HUES48 (cell line): ENCODE measurements around the gene BMAL1.

Experiments used
- H3K27ac ChIP-seq: one replicate; pipeline ENCODE4 v1.7.0; 2013; ENCODE audit warnings: low read depth, low read length, inconsistent platforms
- H3K27me3 ChIP-seq: 2 replicates; pipeline ENCODE4 v1.6.1; 2013; ENCODE audit warnings: mild to moderate bottlenecking, low read length; ENCODE audit not compliant: control insufficient read depth, insufficient read depth
- H3K36me3 ChIP-seq: 2 replicates; pipeline ENCODE4 v1.6.1; 2013; ENCODE audit warnings: low read length; ENCODE audit not compliant: control insufficient read depth, insufficient read depth
- H3K4me1 ChIP-seq: 2 replicates; pipeline ENCODE4 v1.6.1; 2013; ENCODE audit warnings: mild to moderate bottlenecking, low read length; ENCODE audit not compliant: control insufficient read depth, insufficient read depth
- H3K4me3 ChIP-seq: 2 replicates; pipeline ENCODE4 v1.5.1; 2013; ENCODE audit warnings: mild to moderate bottlenecking, low read depth, low read length
- H3K9ac ChIP-seq: 2 replicates; pipeline ENCODE4 v1.6.1; 2013; ENCODE audit warnings: mild to moderate bottlenecking, low read depth, low read length, moderate library complexity
- H3K9me3 ChIP-seq: 2 replicates; pipeline ENCODE4 v1.6.1; 2013; ENCODE audit warnings: low read length; ENCODE audit not compliant: control insufficient read depth, insufficient read depth

BMAL1 gene

DNA sequence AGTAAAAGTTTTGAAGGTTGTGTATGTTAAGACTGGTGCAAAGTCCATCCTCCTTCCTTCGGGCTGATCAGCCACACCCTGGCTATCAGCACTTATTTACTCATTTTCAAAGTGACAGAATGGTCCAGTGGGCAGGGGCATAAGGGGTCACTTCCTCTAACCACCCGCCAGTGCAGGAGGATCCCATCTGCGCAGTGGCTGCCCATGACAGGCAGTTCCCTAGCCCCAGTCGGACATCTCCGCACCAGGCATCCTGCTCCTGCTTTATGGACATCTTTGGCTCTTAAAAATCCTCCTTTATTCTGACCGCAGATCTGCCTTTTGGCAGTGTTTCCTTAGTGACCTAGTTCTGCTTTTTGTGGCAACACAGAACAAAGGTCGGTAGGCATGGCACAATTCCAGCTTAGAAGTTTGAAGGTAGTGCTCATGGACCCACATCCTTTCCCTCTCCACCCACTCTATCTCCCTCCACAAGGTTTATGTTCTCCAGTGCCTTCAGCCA, 55.9 kb downstream of the BMAL1 start:
- Histone ChIP-seq H3K9me3 (no peaks in the 10 kb centered on the region), H3K27ac (no peak overlapping the region), H3K9ac (no peak overlapping the region), H3K4me3 (no peak overlapping the region), H3K4me1 (0 out of 2 replicates have a peak, but pooled peaks cover 2% of the 10 kb centered on the region), H3K36me3 (no peaks in the 10 kb centered on the region), H3K27me3 (no peaks in the 10 kb centered on the region)

DNA sequence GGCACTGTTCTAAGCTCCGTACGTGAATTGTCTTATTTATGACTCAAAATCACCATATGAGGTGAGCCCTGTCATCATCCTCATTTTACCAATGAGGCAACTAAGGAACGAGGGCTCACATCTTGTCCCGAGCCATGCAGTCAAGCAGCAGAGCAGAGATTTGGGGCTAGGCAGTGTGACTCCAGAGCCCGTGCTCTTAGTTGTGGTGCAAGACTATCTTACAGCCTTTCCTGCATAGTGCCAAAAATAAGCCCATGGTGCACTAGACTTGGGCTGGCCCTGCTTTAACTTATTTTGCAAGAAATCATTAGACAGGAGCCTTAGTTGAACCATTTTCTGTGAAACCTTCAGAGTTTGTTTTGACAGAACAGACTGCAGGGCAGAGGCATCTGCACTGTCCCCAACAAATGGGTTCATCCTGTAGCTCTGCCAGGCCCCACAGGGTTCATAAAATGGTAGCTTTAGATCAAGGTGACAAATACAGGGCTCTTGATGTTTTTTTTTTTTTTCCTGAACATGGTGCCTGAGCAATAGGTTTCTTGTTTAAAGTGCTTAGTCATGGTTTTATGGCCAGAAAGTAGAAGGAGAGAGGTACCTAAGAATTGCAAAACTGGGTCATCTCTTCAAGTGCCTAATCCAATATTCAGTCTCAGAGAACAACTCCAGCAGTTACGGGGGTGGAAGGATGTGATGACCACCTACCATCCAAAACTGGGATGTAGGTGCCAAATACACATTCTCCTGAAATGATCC, 56.6 kb downstream of the BMAL1 start:
- H3K27ac ChIP-seq = no peak overlapping the region
- H3K27me3 ChIP-seq = no peaks in the 10 kb centered on the region
- H3K4me1 ChIP-seq = 0 out of 2 replicates have a peak, but pooled peaks cover 2% of the 10 kb centered on the region

GRCh38 chr11:13335319-13335718, 57.7 kb downstream of the BMAL1 start:
- H3K27ac ChIP-seq = no peak overlapping the region
- no peak overlapping the region for H3K9ac ChIP-seq
- H3K4me1 ChIP-seq = 0 out of 2 replicates have a peak, but pooled peaks cover 2% of the 10 kb centered on the region
- H3K36me3 ChIP-seq = no peaks in the 10 kb centered on the region
- H3K9me3 ChIP-seq = no peaks in the 10 kb centered on the region
- H3K27me3 ChIP-seq = no peaks in the 10 kb centered on the region
- H3K4me3 ChIP-seq = no peak overlapping the region

More for the DNA sequence above, 56.6 kb downstream of the BMAL1 start:
- no peaks in the 10 kb centered on the region for H3K9me3 ChIP-seq
- no peak overlapping the region for H3K4me3 ChIP-seq
- H3K36me3 ChIP-seq = no peaks in the 10 kb centered on the region
- H3K9ac ChIP-seq = no peak overlapping the region

- Histone ChIP-seq H3K27ac (no peak overlapping the region), H3K9me3 (no peaks in the 10 kb centered on the region), H3K36me3 (no peaks in the 10 kb centered on the region), H3K27me3 (no peaks in the 10 kb centered on the region), H3K4me1 (0 out of 2 replicates have a peak, but pooled peaks cover 2% of the 10 kb centered on the region), H3K9ac (no peak overlapping the region), H3K4me3 (no peak overlapping the region)
Measured at GRCh38 chr11:13336246-13336878, 58.8 kb downstream of the BMAL1 start.

- Histone ChIP-seq H3K9ac (peak overlapping the region; percentile 31; the same call in 1 of the 2 replicates), H3K27me3 (no peaks in the 10 kb centered on the region), H3K4me3 (no peak overlapping the region), H3K36me3 (no peaks in the 10 kb centered on the region), H3K27ac (no peak overlapping the region), H3K4me1 (0 out of 2 replicates have a peak, but pooled peaks cover 2% of the 10 kb centered on the region), H3K9me3 (no peaks in the 10 kb centered on the region)
Measured at GRCh38 chr11:13338019-13338426, 60.4 kb downstream of the BMAL1 start.

DNA sequence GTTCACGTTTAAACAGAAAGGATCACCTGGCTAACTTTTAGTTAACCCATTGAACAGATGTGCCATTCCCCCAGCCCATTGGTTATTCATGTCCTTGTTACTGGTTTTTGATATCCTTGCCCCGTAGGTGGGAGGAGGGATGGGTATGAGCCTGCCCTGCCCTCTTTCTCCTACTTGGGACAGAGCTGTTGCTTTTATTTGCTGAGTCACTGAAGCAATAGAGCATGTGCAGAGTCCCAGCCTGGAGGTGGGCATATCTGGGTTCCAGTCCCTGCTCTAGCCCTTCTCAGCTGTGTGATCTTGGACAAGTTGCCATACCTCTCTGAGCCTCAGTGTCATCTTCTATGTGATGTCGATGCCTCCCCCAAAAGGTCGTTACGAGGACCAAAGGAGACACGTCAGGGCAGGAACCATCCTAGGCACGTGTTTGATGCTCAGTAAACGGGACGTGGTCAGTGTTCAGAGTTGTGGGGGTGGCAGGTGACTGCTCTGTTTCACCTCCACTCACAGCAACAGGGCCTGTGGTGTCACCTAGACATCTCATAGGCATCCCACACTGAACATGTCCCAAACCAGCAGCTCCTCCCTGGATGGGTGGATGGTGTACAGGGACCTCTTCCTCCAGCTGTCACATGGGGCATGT, 61.0 kb downstream of the BMAL1 start:
- Histone ChIP-seq H3K27me3 (no peaks in the 10 kb centered on the region), H3K27ac (no peak overlapping the region), H3K9ac (no peak overlapping the region), H3K36me3 (no peaks in the 10 kb centered on the region), H3K4me3 (no peak overlapping the region), H3K4me1 (0 out of 2 replicates have a peak, but pooled peaks cover 2% of the 10 kb centered on the region), H3K9me3 (no peaks in the 10 kb centered on the region)

DNA sequence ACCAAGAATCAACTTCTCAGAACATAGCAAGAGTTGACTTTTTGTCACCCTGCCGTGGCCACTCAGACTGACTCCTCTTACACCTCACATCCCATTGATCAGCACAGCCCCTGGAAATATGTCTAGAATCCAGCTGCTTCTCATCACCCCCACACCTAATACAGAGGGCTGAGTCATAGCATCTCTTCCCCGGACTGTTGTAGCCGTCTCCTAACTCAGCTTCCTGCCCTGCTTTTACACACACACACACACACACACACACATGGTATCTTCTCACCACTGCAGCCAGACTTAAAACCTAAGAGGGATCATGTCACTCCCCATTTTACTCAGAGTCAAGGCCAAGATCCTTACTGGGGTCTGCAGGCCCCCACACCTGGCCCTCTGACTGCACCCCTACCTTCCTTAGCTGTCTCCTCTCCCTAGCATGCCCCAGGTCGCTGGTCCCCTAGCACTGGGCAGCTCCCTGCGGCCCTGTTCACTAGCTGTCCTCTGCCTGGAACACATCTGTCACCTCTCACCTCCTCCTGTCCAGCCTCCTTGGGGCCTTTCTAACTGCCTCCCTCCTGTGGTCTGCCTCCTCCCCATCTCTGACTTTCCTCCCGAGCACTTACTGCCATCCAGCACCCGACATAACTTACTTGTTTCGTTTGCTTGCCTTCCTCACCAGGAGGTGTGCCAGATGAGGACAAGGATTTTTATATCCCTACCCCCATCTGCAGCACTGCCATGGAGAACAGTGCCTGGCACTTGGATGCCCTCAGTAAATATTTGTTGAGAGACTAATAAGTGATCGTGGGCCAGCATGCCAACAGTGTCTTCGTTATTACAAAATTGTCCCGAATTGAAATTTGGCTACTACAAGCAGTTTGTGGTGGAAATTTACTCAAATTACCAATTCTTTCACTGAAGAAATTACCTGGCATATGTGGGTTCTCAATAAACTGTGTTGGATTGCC, 61.9 kb downstream of the BMAL1 start:
- Histone ChIP-seq H3K27me3 (no peaks in the 10 kb centered on the region), H3K36me3 (no peaks in the 10 kb centered on the region), H3K9ac (no peak overlapping the region), H3K27ac (no peak overlapping the region), H3K9me3 (no peaks in the 10 kb centered on the region), H3K4me1 (0 out of 2 replicates have a peak, but pooled peaks cover 2% of the 10 kb centered on the region), H3K4me3 (no peak overlapping the region)

DNA sequence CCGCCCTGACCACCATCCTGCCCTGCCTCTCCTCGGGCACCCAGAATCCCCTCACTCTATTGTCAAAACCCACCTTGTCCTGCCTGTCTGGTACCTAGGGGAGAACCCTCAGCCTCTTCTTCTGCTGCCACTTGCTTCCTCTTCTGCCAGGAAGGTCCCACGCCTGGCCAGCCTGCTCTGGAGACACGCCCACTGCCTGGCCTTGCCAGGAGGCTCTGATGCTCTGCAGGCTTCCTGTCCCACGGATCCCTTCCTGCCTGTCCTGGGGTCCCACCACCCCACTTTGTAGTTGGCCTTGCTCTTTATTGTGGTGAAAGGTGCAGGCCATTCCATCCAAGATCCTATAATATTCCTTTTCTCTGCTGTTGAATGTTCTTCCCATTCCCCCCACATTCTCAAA, 63.4 kb downstream of the BMAL1 start:
- Histone ChIP-seq H3K27ac (no peak overlapping the region), H3K27me3 (no peaks in the 10 kb centered on the region), H3K9ac (no peak overlapping the region), H3K36me3 (no peaks in the 10 kb centered on the region), H3K4me3 (no peak overlapping the region), H3K4me1 (no peaks in the 10 kb centered on the region), H3K9me3 (no peaks in the 10 kb centered on the region)

- no peaks in the 10 kb centered on the region for H3K27me3 ChIP-seq
- no peaks in the 10 kb centered on the region for H3K36me3 ChIP-seq
- H3K27ac ChIP-seq = no peak overlapping the region
- H3K4me1 ChIP-seq = no peaks in the 10 kb centered on the region
- no peak overlapping the region for H3K9ac ChIP-seq
- H3K4me3 ChIP-seq = no peak overlapping the region
- H3K9me3 ChIP-seq = no peaks in the 10 kb centered on the region
Measured at GRCh38 chr11:13343067-13343466, 65.5 kb downstream of the BMAL1 start.
